HUES64 (cell line): ENCODE data around the gene ZBTB9. TPM values are rescaled to one million over a fixed set of nuclear protein-coding genes. Genes with fewer than 3 reads are reported as not detected.
A peak's percentile ranks its signal among the peaks of the same experiment; 100 is the strongest.

Source experiments
- H3K27ac ChIP-seq: 2 replicates; pipeline ENCODE4 v1.7.0; 2013; ENCODE audit warnings: low read depth, low read length, inconsistent platforms
- H3K27me3 ChIP-seq: 2 replicates; pipeline ENCODE4 v1.6.1; 2013; ENCODE audit warnings: mild to moderate bottlenecking, low read length; ENCODE audit not compliant: insufficient read depth
- H3K36me3 ChIP-seq: 2 replicates; pipeline ENCODE4 v1.6.1; 2013; ENCODE audit warnings: mild to moderate bottlenecking, low read length; ENCODE audit not compliant: insufficient read depth
- H3K4me1 ChIP-seq: 2 replicates; pipeline ENCODE4 v1.6.1; 2013; ENCODE audit warnings: mild to moderate bottlenecking, low read length, moderate library complexity; ENCODE audit not compliant: insufficient read depth
- H3K4me3 ChIP-seq: 2 replicates; pipeline ENCODE4 v1.5.1; 2013; ENCODE audit warnings: mild to moderate bottlenecking, low read length, moderate library complexity
- H3K9ac ChIP-seq: 2 replicates; pipeline ENCODE4 v1.6.1; 2013; ENCODE audit warnings: mild to moderate bottlenecking, low read depth, low read length
- H3K9me3 ChIP-seq: 2 replicates; pipeline ENCODE4 v1.6.1; 2013; ENCODE audit warnings: low read depth, low read length; ENCODE audit not compliant: insufficient read depth
- WGBS: fragments of 150-250, 120-280 bp; methylation state at CpG from one replicate; pipeline ENCODE4 v1.1.7; 2013; ENCODE audit warnings: missing lambda C conversion rate; 5-methylcytosine and 5-hydroxymethylcytosine counted together
- polyA plus RNA-seq, 2 experiments: library from polyadenylated mRNA; stranded (reverse); fragments of 50-300 nt; gene quantifications; one replicate each; pipeline ENCODE4 v1.2.3, GENCODE V29; 2013

ZBTB9 gene, protein sequence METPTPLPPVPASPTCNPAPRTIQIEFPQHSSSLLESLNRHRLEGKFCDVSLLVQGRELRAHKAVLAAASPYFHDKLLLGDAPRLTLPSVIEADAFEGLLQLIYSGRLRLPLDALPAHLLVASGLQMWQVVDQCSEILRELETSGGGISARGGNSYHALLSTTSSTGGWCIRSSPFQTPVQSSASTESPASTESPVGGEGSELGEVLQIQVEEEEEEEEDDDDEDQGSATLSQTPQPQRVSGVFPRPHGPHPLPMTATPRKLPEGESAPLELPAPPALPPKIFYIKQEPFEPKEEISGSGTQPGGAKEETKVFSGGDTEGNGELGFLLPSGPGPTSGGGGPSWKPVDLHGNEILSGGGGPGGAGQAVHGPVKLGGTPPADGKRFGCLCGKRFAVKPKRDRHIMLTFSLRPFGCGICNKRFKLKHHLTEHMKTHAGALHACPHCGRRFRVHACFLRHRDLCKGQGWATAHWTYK
- polyA plus RNA-seq (2013, experiment 1 of 2), result 20.3 TPM
- polyA plus RNA-seq (2013, experiment 2 of 2), result 16.4 TPM

GRCh38 chr6:33454009-33454946, at the start of gene ZBTB9:
Gene ZBTB9, plus strand, starts transcription at chr6:33454576. Its CDS starts 525 bp downstream, at chr6:33455101.
- H3K27me3 ChIP-seq, result no peaks in the 10 kb centered on the region
- peak within 1 kb of the TSS; percentile 82 for H3K4me3 ChIP-seq
- peaks cover 47% of the 10 kb centered on the region for H3K36me3 ChIP-seq
- H3K9ac ChIP-seq, result peak within 1 kb of the TSS; percentile 81
- no peaks in the 10 kb centered on the region for H3K4me1 ChIP-seq
- H3K9me3 ChIP-seq, result no peaks in the 10 kb centered on the region
- H3K27ac ChIP-seq, result peak within 1 kb of the TSS; percentile 55
- WGBS, result under 1% methylated on average over 65 of the region's 65 CpGs

GRCh38 chr6:33404884-33405283, 49.5 kb upstream of the ZBTB9 start:
- H3K27ac ChIP-seq, result no peak overlapping the region
- no peaks in the 10 kb centered on the region for H3K27me3 ChIP-seq
- no peaks in the 10 kb centered on the region for H3K9me3 ChIP-seq
- peaks cover 7% of the 10 kb centered on the region; the same call in 1 of the 2 replicates for H3K4me1 ChIP-seq
- H3K4me3 ChIP-seq, result no peak overlapping the region
- H3K9ac ChIP-seq, result no peak overlapping the region
- peaks cover 81% of the 10 kb centered on the region for H3K36me3 ChIP-seq
- WGBS, result 95% methylated on average over 17 of the region's 17 CpGs

DNA sequence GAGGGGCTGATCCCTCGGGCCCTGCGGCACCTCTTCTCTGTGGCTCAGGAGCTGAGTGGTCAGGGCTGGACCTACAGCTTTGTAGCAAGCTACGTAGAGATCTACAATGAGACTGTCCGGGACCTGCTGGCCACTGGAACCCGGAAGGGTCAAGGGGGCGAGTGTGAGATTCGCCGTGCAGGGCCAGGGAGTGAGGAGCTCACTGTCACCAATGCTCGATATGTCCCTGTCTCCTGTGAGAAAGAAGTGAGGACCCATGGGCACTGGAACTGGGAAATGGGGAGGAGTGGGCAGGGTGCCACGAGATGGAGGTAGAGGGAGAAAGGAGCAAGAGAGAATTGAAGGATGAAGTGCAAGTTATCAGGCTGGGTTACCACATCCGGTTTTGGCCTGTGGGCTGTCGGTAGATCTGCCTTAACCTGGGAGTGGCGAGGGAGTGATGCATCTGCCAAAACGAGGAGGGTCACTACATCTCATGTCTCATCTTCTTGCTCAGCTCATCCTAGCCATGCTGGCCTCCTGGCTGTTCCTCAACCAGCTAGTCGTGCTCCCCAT, 48.9 kb upstream of the ZBTB9 start:
- H3K27ac ChIP-seq, result no peak overlapping the region

GRCh38 chr6:33406126-33406525, 48.2 kb upstream of the ZBTB9 start:
- no peak overlapping the region for H3K4me3 ChIP-seq
- H3K27ac ChIP-seq, result no peak overlapping the region
- no peaks in the 10 kb centered on the region for H3K9me3 ChIP-seq
- peaks cover 72% of the 10 kb centered on the region for H3K36me3 ChIP-seq
- 95% methylated on average over 16 of the region's 17 CpGs for WGBS
- peaks cover 7% of the 10 kb centered on the region; the same call in 1 of the 2 replicates for H3K4me1 ChIP-seq
- H3K27me3 ChIP-seq, result no peaks in the 10 kb centered on the region
- H3K9ac ChIP-seq, result no peak overlapping the region

More for the DNA sequence above, 48.9 kb upstream of the ZBTB9 start:
- Histone ChIP-seq H3K9ac (no peak overlapping the region), H3K27me3 (no peaks in the 10 kb centered on the region), H3K4me1 (peaks cover 7% of the 10 kb centered on the region; the same call in 1 of the 2 replicates), H3K36me3 (peaks cover 75% of the 10 kb centered on the region), H3K4me3 (no peak overlapping the region), H3K9me3 (no peaks in the 10 kb centered on the region)
- 93% methylated on average over 15 of the region's 15 CpGs for WGBS

GRCh38 chr6:33407132-33407718, 47.2 kb upstream of the ZBTB9 start:
- 92% methylated on average over 5 of the region's 5 CpGs for WGBS
- Histone ChIP-seq H3K4me3 (no peak overlapping the region), H3K4me1 (peaks cover 11% of the 10 kb centered on the region; the same call in 1 of the 2 replicates), H3K9me3 (no peaks in the 10 kb centered on the region), H3K36me3 (peaks cover 64% of the 10 kb centered on the region), H3K9ac (no peak overlapping the region), H3K27me3 (no peaks in the 10 kb centered on the region), H3K27ac (no peak overlapping the region)

GRCh38 chr6:33410050-33410710, 44.2 kb upstream of the ZBTB9 start:
- Histone ChIP-seq H3K27ac (peak overlapping the region; percentile 97), H3K27me3 (no peaks in the 10 kb centered on the region), H3K9ac (peak overlapping the region; percentile 65), H3K4me3 (peak overlapping the region; percentile 67), H3K9me3 (no peaks in the 10 kb centered on the region), H3K36me3 (peaks cover 63% of the 10 kb centered on the region), H3K4me1 (peaks cover 11% of the 10 kb centered on the region; the same call in 1 of the 2 replicates)
- 1% methylated on average over 65 of the region's 65 CpGs for WGBS

GRCh38 chr6:33410711-33411631, 43.4 kb upstream of the ZBTB9 start, which contains the start of gene PHF1:
Gene PHF1, plus strand, starts transcription at chr6:33411014. Its CDS starts 1,250 bp downstream, at chr6:33412264.
- under 1% methylated on average over 53 of the region's 67 CpGs for WGBS
- Histone ChIP-seq H3K9ac (peak within 1 kb of the TSS; percentile 65), H3K4me1 (peaks cover 14% of the 10 kb centered on the region; the same call in 1 of the 2 replicates), H3K36me3 (peaks cover 63% of the 10 kb centered on the region), H3K27me3 (no peaks in the 10 kb centered on the region), H3K4me3 (peak within 1 kb of the TSS; percentile 67), H3K27ac (peak within 1 kb of the TSS; percentile 97), H3K9me3 (no peaks in the 10 kb centered on the region)

DNA sequence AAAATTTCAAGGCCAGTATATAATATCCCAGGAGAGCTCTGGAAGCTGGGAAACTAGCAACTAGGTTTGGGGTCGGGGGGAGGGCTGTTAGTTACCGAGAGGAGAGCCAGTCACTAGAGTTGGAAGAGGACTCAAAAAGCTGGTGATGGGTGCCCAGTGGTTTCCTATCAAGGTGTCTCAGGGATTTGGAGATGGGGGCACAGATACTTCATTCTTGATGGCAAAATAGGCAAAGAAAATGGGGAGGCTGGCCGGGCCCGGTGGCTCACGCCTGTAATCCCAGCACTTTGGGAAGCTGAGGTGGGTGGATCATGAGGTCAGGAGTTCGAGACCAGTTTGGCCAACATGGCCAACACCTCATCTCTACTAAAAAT, 42.8 kb upstream of the ZBTB9 start:
- peaks cover 20% of the 10 kb centered on the region for H3K4me1 ChIP-seq
- no peaks in the 10 kb centered on the region for H3K27me3 ChIP-seq
- H3K4me3 ChIP-seq, result peak overlapping the region; percentile 67
- H3K9ac ChIP-seq, result peak overlapping the region; percentile 17; the same call in 1 of the 2 replicates
- H3K36me3 ChIP-seq, result peaks cover 63% of the 10 kb centered on the region
- 68% methylated on average over 6 of the region's 6 CpGs for WGBS
- peak overlapping the region; percentile 97; the same call in 1 of the 2 replicates for H3K27ac ChIP-seq
- no peaks in the 10 kb centered on the region for H3K9me3 ChIP-seq

- H3K4me1 ChIP-seq, result peaks cover 22% of the 10 kb centered on the region
- H3K27ac ChIP-seq, result no peak overlapping the region
- WGBS, result 96% methylated on average over 7 of the region's 10 CpGs
- no peak overlapping the region for H3K4me3 ChIP-seq
- no peaks in the 10 kb centered on the region for H3K9me3 ChIP-seq
- H3K9ac ChIP-seq, result no peak overlapping the region
- peaks cover 58% of the 10 kb centered on the region for H3K36me3 ChIP-seq
- no peaks in the 10 kb centered on the region for H3K27me3 ChIP-seq
Measured at GRCh38 chr6:33412140-33413009, 42.0 kb upstream of the ZBTB9 start.
